HepG2 (cell line): ENCODE data around the gene GRAMD4. TPM values are rescaled to one million over a fixed set of nuclear protein-coding genes. Genes with fewer than 3 reads are reported as not detected.

Experiments used
- ATAC-seq: fragments of 200-7000 bp; cut with Tn5 transposase; 3 replicates; pipeline ENCODE4 v1.9.1; 2020; ENCODE audit warnings: mild to moderate bottlenecking, moderate library complexity
- BruUV-seq: library from RNA; stranded (reverse); fragments of 400-500 nt; replicated peaks from 2 replicates; lab custom pipeline; 2021; lab: Mats Ljungman, UMichigan
- CTCF ChIA-PET: fragments of 300-600 bp; formaldehyde crosslinking; extraction: SDS; loops from one replicate; lab custom pipeline; 2021; ENCODE audit warnings: low total read pairs, inconsistent platforms, low intra/inter-chr PET ratio; lab: Yijun Ruan, JAX
- POLR2A ChIA-PET: fragments of 350-600 bp; sonication (Branson Sonifier 250); formaldehyde crosslinking; loops from one replicate; lab custom pipeline; 2020; ENCODE audit warnings: antibody characterized with exemption, inconsistent platforms; lab: Yijun Ruan, JAX
- DNase-seq: peaks from one replicate; pipeline ENCODE4 v3.0.0-alpha.2; 2015; ENCODE audit warnings: low spot score
- FAIRE-seq: peaks from 3 replicates; lab custom pipeline; 2011; peaks lifted over from hg19 to GRCh38; lab: Jason Lieb, UNC
- H2AFZ ChIP-seq: one replicate; pipeline ENCODE4 v1.6.1; 2011; ENCODE audit warnings: low read length, inconsistent platforms
- H3K27ac ChIP-seq: fragments of 300-600 bp; 3 replicates; pipeline ENCODE4 v1.8.0; 2011; ENCODE audit warnings: mixed run types, mild to moderate bottlenecking, mixed read lengths, low read length, inconsistent platforms; ENCODE audit not compliant: insufficient read depth; ENCODE audit errors: extremely low read length
- H3K27me3 ChIP-seq, 2 experiments: fragments of 200-600 bp in 1 of 2; 2 replicates in 1 of 2; 3 replicates in 1 of 2; pipeline versions ENCODE4 v1.6.0 to v1.8.0; 2011; ENCODE audit warnings: low read length in 2 of 2, mild to moderate bottlenecking in 2 of 2, moderate library complexity in 2 of 2, inconsistent platforms in 1 of 2; ENCODE audit not compliant: insufficient read depth in 2 of 2, control insufficient read depth in 1 of 2
- H3K36me3 ChIP-seq, 2 experiments: fragments of 200-600 bp in 1 of 2; replicated peaks in 1 of 2; 2 replicates in 1 of 2; 3 replicates in 1 of 2; pipeline versions ENCODE4 v1.5.1 to v1.8.0; 2011; ENCODE audit warnings: low read length in 2 of 2, inconsistent platforms in 1 of 2; ENCODE audit not compliant: insufficient read depth in 2 of 2, control insufficient read depth in 1 of 2
- H3K4me1 ChIP-seq: 2 replicates; pipeline ENCODE4 v1.5.1; 2012; ENCODE audit warnings: low read length, inconsistent platforms; ENCODE audit not compliant: insufficient read depth
- H3K4me2 ChIP-seq: 2 replicates; pipeline ENCODE4 v1.6.0; 2011; ENCODE audit warnings: low read depth, low read length, inconsistent platforms
- H3K4me3 ChIP-seq, 3 experiments: fragments of 200-600 bp in 1 of 3; sonication (generic), shearing (Covaris generic) in 1 of 3; replicated peaks in 1 of 3; 2 replicates each; pipeline ENCODE4 v1.5.1; 2011 to 2016; ENCODE audit warnings: low read length in 3 of 3, inconsistent platforms in 2 of 3, low read depth in 2 of 3, mild to moderate bottlenecking in 2 of 3, control low read depth in 1 of 3, mixed read lengths in 1 of 3; ENCODE audit not compliant: insufficient read depth in 1 of 3
- H3K79me2 ChIP-seq: one replicate; pipeline ENCODE4 v1.6.1; 2011; ENCODE audit warnings: low read length, inconsistent platforms; ENCODE audit not compliant: insufficient read depth
- H3K9ac ChIP-seq: 2 replicates; pipeline ENCODE4 v1.6.0; 2011; ENCODE audit warnings: mild to moderate bottlenecking, low read depth, low read length, inconsistent platforms; ENCODE audit not compliant: insufficient read depth
- H3K9me3 ChIP-seq: 2 replicates; pipeline ENCODE4 v1.5.1; 2012; ENCODE audit warnings: mild to moderate bottlenecking, low read length
- H4K20me1 ChIP-seq: 2 replicates; pipeline ENCODE4 v1.6.0; 2011; ENCODE audit warnings: inconsistent platforms, mild to moderate bottlenecking, low read length, moderate library complexity; ENCODE audit not compliant: insufficient read depth
- FOXO1 ChIP-seq: sonication (generic); formaldehyde crosslinking; IDR thresholded peaks from 2 replicates; pipeline ENCODE4 v1.4.0; 2020; ENCODE audit warnings: missing genetic modification reagents
- GABPA ChIP-seq, 2 experiments: IDR thresholded peaks; 2 replicates each; pipeline ENCODE4 v1.6.1; 2011 to 2016; ENCODE audit warnings: low read depth in 2 of 2, low read length in 1 of 2, missing biosample characterization in 1 of 2, missing genetic modification characterization in 1 of 2
- HNRNPL ChIP-seq: fragments of 200-400 bp; formaldehyde crosslinking; IDR thresholded peaks from 2 replicates; pipeline ENCODE4 v1.6.1; 2017; ENCODE audit warnings: mild to moderate bottlenecking, low read depth, low read length
- ZNF280B ChIP-seq: sonication (generic); formaldehyde crosslinking; IDR thresholded peaks from 2 replicates; pipeline ENCODE4 v1.5.0; 2020; ENCODE audit warnings: missing genetic modification reagents, mild to moderate bottlenecking, borderline replicate concordance
- WGBS: methylation state at CpG from one replicate; pipeline ENCODE4 v1.1.6; 2017; ENCODE audit warnings: low lambda C conversion rate; 5-methylcytosine and 5-hydroxymethylcytosine counted together
- in situ Hi-C: cut with HindIII; loops from 2 replicates; pipeline ENCODE4 v1.10.0; 2017; ENCODE audit warnings: low pct_unique_long_range_greater_than_20kb; ENCODE audit not compliant: extremely low pct_ligation_motif_present
- intact Hi-C: fragments of 100-400 bp; cut with micrococcal nuclease; formaldehyde crosslinking; loops from one replicate; pipeline ENCODE4 v1.10.0; 2022; ENCODE audit not compliant: unreplicated experiment
- polyA plus RNA-seq, 8 experiments: library from polyadenylated mRNA; depleted of rRNA in 3 of 8; stranded (reverse) in 7 of 8; unstranded in 1 of 8; fragments of >200 nt; fragmentation: Illumina TruSeq in 4 of 8; extraction: Trizol in 4 of 8; gene quantifications; 2 replicates each; pipeline versions ENCODE4 v1.2.1 to v1.2.3, GENCODE V29; 2011 to 2016; ENCODE audit warnings: low read depth in 4 of 8, missing spikeins in 1 of 8, mixed read lengths in 1 of 8; ENCODE audit not compliant: insufficient read depth in 1 of 8
- total RNA-seq, 5 experiments: library from RNA; depleted of rRNA; stranded (reverse); fragments of >200 nt; fragmentation: Illumina TruSeq; extraction: Trizol; gene quantifications; 2 replicates each; pipeline ENCODE4 v1.2.3, GENCODE V29; 2016; ENCODE audit warnings: low read depth in 1 of 5
- TF ChIP-seq, protein P1 (sequence below): sonication (generic); formaldehyde crosslinking; IDR thresholded peaks from 2 replicates; pipeline ENCODE4 v1.4.0; 2020; ENCODE audit warnings: missing genetic modification reagents

GRAMD4 gene
- total and polyA plus RNA-seq, 2 of the 13 experiments (the other 11 are each of a cell fraction or from before 2014, with no cell fraction given) = 15.2 to 15.7 TPM

DNA sequence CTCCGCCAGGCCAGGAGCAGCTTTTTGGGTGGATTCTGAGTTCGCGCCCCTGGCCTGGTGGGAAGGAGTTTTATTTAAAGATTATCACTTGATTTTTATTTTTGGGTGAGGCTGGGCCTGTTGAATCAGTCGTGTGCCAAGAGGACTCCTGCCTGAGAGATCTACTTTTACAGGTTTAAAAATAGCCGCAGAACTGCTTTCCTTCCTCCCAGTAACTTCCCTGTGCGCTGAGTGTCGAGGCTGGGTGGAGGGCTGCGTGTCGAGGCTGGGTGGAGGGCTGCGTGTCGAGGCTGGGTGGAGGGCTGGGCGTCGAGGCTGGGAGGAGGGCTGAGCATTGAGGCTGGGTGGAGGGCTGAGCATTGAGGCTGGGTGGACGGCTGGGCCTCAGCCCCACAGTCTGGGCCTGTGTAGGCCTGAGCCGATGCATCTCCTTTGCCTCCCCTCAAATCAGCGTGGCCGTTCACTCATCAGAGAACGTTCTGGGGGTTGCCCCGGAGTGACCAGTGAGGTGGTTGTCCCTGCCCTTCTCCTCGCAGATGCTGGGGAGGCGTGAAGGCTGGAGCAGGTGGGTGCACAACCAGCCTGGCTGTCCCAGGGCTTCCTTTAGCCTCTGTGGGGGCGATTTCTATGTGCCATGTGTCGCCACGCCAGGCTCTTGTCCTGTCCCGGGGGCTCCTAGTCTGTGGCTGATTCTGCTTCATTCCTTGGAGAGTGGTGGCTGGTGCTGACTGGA is 30.1 kb downstream of the GRAMD4 start (continued):
- no peak for TF ChIP-seq HNRNPL
- no peak for TF ChIP-seq FOXO1 (CRISPR knock-in tag)
- TF ChIP-seq, protein P1, sequence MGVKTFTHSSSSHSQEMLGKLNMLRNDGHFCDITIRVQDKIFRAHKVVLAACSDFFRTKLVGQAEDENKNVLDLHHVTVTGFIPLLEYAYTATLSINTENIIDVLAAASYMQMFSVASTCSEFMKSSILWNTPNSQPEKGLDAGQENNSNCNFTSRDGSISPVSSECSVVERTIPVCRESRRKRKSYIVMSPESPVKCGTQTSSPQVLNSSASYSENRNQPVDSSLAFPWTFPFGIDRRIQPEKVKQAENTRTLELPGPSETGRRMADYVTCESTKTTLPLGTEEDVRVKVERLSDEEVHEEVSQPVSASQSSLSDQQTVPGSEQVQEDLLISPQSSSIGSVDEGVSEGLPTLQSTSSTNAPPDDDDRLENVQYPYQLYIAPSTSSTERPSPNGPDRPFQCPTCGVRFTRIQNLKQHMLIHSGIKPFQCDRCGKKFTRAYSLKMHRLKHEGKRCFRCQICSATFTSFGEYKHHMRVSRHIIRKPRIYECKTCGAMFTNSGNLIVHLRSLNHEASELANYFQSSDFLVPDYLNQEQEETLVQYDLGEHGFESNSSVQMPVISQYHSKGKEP (CRISPR knock-in tag) = no peak

DNA sequence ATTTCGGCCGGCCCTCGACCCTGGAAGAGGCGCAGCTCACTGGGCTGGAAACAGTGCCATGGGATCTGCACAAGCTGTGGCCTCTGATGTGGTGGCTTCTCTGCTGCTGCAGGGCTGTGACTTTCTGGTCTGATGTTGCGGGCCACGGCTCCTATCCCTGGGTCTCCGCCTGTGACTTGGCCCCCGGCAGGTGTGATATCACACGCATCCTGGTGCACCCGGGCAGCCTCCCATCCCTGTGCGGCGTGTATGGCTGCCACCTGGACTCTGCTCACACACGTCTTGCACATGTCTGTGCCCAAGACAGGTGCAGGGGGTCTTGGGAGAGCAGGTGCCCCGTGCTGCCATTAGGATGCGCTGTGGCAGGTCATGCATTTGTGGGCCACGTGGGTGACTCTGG is 31.1 kb downstream of the GRAMD4 start:
- H3K4me2 ChIP-seq = no peak overlapping the region
- H3K36me3 ChIP-seq = 0 out of 5 replicates have a peak, but pooled peaks cover 0 to 3% of the 10 kb centered on the region in 2 experiments
- no peak overlapping the region for H3K4me3 ChIP-seq
- no peak for FAIRE-seq
- no peak for ATAC-seq
- H3K9ac ChIP-seq = no peak overlapping the region
- BruUV-seq = no TSS peak
- in situ Hi-C loops (loop anchor here (25.0 kb wide), 1 partner anchor 89 kb away; no protein-coding TSS in a partner anchor), intact Hi-C loops (loop anchor here (5.0 kb wide), 1 partner anchor 74 kb away; no protein-coding TSS in a partner anchor)
- ChIA-PET CTCF (no interaction called here), POLR2A (interaction anchor here (2.2 kb wide), 1 partner anchor 15 kb away, joined by 7 read pairs; no protein-coding TSS in a partner anchor)
- peaks cover 75% of the 10 kb centered on the region for H3K4me1 ChIP-seq
- no peak for DNase-seq
- H3K9me3 ChIP-seq = no peaks in the 10 kb centered on the region
- no peaks in the 10 kb centered on the region for H3K27me3 ChIP-seq
- WGBS = 90% methylated on average over 2 of the region's 16 CpGs
- peak overlapping the region; percentile 83 for H3K27ac ChIP-seq
- H3K79me2 ChIP-seq = no peaks in the 10 kb centered on the region
- H4K20me1 ChIP-seq = no peaks in the 10 kb centered on the region
- no peak for TF ChIP-seq GABPA (IDR thresholded peaks at IDR 0.05; ENCODE audit: low read depth, low read length)
- no peak for TF ChIP-seq GABPA (CRISPR knock-in tag; IDR thresholded peaks at IDR 0.05; ENCODE audit: low read depth)
- TF ChIP-seq ZNF280B (CRISPR knock-in tag) = 0 out of 2 replicates have a peak, but pooled peaks have one; percentile 29
- TF ChIP-seq HNRNPL = 0 out of 2 replicates have a peak, but pooled peaks have one; percentile 7
- H2AFZ ChIP-seq = no peak overlapping the region
